NK-92 (cell line): Measurements from ENCODE around the gene NDUFA5.
A peak's percentile ranks its signal among the peaks of the same experiment; 100 is the strongest.
"Not testable (repeated sequence)": the region's sequence is repeated elsewhere in the genome, so short reads cannot be mapped to it uniquely, and the experiment has no call there.

Experiments
- DNase-seq: peaks from one replicate; lab custom pipeline; 2025; ENCODE audit not compliant: unreplicated experiment; lab: John Stamatoyannopoulos, UW

Gene NDUFA5

DNA sequence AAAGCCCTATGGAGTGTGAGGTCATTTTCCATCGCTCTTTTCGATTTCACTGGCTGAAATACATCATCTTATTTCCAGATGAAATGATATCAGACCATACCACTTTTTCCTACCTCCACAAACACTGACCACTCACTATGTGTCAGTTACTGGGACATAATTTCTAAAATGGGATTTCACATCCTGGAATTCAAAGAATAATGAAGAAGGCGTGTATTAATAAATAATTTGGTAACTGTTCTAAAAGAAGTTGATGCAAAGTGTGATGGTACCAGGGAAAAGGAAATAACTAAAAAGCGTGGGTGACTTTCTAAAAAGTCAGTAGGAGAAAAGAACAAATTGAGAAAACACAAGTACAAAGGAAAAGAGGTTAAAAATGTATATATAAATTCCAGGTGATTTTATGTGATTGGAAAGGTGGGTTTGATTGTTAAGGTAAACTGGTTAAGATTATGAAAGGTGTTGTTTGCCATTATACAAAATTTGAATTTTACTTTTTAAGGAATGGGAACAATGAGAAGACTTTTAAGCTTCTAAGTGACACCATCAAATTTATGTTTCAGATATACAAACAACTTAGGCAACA is 764 bp upstream of the NDUFA5 start:
- no peak for DNase-seq

DNA sequence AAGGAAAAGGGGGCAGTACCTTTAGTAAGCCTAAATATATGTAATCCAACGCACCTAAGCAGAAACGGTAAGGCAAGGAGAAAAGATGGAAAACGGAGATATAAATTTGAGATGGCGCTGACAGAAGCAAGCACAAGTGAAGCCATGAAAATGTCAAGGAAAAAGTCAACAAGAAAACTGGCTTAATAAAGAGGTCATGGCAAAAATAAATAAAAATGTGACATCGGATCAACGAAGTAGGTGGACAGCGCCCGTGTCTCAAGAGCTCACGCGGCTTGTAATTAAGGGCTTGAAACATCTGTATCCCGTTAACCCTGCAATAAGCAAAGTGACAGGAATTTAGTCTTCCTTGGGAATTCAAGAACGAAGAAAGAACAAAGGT is 611 bp downstream of the NDUFA5 start:
- DNase-seq: no peak

DNA sequence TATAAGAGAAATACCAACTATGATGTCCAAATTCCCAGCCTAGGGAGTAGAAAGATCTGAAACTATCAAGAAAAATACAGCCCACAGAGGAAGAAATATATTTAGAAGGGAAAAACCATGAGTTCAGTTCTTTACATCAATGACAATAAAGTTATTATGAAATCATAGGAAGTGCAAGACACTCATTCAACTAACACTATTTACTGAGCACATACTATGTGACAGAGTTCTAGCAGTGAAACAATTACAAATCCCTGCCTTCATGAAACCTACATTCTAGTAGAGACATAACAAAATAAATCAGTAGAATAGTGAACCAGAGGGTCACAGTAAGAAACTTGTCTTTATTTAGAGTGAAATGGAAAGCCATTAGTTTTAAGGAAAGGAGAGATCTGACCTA is 2.1 kb downstream of the NDUFA5 start:
- DNase-seq: no peak

DNA sequence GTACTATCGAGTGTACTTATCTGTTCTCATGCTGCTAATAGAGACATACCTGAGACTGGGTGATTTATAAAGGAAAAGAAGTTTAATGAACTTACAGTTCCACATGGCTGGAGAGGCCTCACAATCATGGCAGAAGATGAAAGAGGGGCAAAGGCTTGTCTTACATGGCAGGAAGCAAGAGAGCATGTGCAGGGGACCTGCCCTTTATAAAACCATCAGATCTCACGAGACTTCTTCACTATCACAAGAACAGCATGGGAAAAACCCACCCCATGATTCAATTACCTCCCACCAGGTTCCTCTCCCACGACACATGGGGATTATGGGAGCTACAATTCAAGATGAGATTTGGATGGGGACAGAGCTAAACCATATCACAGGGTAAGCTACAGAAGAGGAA is 4.5 kb downstream of the NDUFA5 start:
- no peak for DNase-seq

DNA sequence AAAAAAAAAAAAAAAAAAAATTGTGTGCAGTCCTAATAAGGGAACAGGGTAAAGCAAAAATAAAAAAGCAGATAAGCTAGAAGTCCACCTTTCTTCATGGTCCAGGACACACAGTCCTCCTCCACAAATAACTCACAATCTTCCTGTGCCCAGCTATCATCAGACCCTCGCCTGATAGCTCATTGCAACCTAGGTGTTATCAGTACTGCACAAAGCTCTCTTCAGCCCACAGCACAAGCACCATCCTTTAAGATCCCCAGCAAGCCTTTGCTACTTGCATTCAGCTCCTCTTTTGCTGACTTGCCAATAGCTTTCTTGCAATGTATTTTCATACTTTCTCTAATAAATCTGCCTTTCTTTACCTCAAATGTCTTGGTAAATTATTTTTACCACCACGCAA is 5.0 kb downstream of the NDUFA5 start:
- no peak for DNase-seq

DNA sequence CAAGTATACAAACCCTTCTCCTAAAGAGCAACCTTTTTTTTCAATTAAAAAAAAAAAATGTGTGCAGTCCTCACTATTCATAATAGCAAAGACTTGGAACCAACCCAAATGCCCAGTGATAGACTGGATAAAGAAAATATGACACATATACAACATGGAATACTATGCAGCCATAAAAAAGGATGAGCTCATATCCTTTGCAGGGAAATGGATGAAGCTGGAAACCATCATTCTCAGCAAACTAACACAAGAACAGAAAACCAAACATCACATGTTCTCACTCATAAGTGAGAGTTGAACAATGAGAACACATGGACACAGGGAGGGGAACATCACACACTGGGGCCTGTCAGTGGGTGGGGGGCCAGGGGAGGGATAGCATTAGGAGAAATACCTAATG is 5.5 kb downstream of the NDUFA5 start:
- not testable (repeated sequence) for DNase-seq

DNA sequence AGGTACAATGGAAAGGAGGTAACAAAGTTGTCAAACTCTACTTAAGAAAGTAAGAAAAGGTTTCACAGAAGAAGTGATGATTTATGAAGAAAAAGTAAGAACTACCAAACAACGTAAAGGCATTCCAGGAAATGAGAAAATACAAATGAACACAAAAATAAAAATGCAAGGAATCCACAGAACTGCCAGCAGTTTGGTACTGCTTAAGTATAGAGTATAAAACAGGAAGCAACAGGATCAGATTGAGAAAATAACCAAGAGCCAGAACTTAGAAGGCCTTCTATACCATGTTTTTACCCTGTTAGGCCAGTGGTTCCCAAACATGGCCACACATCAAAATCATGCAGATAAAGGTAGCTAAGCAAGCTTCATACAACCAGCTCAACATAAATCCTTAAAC is 9.2 kb downstream of the NDUFA5 start:
- no peak for DNase-seq

DNA sequence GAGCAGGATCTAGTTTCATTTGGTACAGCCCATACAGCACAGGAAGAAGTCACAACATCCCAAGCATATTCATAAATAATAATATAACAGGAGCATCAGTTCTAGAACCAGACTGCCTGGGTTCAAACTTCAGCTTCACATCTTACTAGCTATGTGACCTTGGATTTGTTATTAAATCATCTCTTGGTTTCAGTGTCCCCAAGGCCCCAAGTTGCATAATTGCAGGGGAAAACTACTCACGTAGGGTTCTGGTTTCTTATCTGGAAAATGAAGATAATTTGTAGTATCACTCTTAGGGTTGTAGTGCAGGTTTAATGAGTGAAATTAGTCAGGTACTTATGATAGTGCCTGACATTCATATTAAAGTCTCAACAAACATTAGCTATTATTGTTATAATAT is 17.7 kb downstream of the NDUFA5 start:
- no peak for DNase-seq

DNA sequence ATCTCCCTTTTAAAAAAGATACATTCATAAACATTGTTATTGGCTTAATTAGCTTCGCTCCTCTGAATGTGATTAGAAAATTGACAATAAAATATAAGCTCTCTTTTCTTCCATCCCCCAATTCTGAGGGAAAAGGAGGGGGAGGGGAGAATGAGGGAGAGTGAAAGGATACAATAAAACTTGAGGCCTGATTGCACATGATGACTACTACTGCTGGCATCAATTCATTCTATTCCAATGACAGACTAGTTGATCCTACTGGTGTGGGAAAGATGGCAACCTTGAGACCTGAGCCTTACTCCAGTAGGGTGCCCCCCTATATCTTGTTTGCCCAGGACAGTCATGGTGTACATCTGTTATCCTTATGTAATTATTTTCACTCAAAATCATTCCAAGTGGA is 18.7 kb downstream of the NDUFA5 start:
- DNase-seq: no peak

DNA sequence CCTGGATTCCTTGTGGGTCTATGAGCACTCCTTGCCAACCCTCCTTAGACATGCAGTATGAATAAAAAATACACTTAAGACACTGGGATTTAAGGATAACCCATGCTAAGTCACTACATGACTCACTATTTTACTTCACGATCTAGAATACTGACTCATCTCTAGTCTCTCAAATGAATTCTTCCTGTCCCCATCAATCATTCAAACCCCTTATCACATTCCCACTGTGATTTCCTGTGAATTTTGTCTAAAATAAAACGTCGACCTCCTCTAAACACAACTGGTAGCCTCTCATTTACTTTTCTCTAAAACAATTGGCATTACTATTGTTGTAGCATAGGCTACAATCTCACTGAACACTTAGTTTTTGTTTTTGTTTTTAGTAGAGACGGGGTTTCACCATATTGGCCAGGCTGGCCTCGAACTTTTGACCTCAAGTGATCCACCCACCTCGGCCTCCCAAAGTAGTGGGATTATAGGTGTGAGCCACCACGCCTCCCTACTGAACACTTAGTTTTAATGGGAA is 19.4 kb downstream of the NDUFA5 start:
- no peak for DNase-seq

DNA sequence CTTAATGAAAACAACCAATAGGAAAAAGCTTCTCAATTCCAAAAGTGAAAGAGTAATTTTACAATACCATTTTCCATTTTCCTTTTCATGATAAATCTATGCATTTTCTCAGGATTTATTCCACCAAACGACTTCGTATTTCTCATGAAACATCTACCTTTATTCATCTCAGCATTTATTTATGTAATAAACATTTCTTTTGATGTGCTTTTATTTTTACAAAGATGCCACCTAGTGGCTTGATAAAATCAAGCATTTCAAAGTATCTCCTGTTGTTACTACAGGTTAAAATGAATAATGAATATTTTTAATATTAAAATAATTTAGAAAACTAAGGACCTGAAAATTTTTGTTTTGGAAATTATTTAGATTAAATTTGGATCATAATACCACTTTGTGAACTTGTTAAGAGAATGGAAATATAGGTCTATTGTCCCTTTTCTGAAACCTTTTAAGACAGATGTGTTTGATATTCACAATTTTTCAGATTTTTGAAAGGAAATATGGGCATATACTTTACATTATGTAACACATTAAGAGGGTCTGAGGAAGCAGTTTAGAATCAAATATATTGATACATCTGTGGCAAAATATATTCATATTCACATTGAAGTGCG is 20.5 kb downstream of the NDUFA5 start:
- no peak for DNase-seq

DNA sequence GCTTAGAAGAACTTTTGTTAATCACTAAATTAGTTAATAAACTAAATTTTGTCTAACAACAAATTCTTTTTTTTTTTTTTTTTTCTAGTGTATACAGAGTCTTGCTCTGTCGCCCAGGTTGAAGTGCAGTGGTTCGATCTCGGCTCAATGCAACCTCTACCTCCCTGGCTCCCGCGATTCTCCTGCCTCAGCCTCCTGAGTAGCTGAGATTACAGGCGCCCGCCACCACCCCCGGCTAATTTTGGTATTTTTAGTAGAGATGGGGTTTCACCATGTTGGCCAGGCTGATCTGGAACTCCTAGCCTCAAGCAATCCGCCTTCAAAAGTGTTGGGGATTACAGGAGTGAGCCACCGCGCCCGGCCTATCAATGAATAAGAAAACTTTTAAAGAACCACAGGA is 22.1 kb downstream of the NDUFA5 start:
- no peak for DNase-seq

DNA sequence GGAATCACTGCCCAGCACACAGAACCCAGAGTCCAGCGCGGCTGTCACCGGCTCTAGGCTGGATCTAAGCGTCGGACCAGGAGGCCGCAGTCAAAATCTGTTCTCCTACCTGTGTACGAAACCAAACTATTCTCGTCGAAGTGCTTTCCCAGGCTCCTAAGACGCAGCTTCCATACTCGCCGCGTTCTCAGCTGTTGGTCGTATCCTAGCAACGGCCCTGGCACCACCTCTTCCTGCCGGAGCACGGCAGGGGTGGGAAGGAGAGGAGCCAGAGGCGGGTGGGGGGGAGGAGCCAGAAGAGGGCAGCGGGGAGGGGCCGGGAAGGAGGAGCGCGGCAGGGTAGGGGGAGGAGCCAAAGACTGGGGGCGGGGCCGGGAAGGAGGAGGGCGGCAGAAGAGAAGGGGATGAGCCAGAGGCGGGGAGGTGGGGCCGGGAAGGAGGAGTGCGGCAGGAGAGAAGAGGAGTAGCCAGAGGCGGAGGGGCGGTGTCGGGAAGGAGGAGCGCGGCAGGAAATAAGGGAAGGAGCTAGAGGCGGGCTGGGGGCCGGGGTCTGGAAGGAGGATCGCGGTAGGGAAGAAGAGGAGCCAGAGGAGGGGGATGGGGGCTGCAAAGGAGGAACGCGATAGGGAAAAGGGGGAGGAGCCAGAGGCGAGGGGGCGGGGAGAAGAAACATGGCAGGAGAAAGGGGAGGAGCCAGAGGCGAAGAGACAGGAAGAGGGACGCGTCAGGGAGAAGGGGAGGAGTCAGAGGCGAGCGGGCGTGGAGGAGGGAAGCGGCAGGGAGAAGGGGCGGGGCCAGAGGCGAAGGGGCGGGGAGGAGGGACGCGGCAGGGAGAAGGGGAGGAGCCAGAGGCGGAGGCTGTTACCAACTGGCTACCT is 23.0 kb downstream of the NDUFA5 start, which contains the start of gene IQUB:
TSS of gene IQUB (minus strand) at position 213 of the 878 bp plus-strand sequence. CDS start 22,255 bp downstream, outside the sequence.
- DNase-seq: peak; percentile 66

DNA sequence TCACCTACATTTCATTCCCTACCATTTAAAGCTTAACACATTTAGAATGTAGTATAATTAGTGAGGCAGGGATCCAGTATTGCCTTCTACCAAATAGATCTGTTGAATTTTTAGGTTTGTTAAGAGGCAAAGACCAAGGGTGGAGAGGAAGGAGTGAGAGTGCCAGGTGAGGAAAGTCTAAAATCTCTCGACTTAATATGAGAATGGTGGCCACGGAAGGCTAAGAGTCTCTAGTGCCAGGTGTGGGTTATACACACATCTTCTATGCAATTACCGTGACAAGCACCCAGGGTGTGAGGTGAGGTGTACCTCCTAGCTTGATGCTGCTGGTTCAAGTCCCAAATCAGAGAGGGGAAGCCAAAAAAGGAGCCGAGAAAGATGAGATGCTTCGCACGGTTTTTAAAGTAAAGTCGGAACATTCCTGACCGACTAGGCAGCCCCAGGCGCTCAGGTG is 23.7 kb downstream of the NDUFA5 start:
- no peak for DNase-seq

DNA sequence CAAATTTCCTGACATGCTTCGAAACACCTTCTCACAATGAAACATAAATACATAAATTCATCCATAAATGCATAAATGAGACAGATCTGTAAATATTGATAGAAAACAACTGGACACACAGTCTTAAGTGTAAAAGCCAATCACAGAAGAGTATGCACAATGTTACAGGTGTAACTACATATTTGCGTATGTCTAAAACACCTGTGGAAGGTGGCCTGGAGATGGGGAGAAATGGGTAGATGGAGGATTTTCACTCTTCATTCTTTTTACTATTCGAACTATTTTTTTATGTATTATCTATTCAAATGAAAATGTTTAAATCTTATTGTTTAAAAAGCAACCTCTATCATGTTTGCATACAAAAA is 24.1 kb downstream of the NDUFA5 start:
- no peak for DNase-seq

DNA sequence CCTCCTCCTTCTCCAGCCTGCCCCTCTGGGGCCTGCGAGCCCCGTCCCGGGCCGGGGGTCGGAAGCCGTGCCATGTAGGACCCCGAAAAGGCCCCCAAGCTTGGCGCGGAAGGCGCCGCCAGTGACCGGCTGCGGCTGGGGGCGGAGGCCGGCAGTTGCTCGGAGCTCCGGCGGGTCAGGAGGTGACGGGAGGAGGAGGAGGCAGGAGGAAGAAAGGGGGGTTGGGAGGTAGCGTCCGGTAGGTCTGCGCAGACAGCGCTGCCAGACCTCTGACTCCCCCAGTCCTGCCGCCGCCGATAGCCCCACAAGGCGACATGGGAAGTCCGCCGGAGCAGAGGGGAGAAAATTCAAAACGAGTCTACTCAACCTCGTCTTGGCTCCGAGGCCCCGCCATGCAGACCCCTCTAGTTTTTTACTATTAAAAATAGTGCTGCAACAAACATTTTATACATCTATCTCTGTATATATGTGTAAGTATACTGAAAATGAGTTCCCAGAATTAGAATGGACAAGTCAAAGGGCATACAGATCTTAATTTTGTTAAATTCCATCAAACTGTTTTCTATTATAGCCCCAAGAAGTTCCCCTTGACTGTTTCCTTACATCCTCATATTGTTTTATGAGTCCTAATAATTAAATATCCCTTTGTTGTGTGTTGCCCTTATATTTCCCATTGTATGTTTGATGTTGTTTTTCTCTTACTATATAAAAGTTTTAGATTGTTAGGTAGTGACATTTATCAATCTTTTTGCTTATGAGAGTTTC is 24.6 kb downstream of the NDUFA5 start:
- not testable (repeated sequence) for DNase-seq

DNA sequence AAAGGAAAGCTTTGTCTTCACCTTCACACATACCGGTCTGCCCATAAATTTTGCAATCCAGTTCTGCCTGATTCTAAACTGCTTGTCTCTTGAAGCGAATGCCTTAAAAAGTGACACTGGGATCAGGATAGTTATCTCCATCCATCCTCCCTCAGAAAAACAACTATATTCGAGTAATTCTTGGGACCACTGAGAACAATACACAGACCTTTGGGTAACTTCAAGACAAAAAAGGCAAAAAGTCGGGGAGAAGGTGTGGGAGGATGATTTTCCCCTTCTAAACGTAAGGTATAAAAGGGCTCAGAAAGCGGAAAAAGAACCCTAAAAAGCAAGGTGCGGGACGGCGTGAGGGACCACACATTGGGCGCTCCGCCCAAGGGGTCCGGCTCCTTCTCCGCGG is 25.3 kb downstream of the NDUFA5 start:
- DNase-seq: not testable (repeated sequence)

DNA sequence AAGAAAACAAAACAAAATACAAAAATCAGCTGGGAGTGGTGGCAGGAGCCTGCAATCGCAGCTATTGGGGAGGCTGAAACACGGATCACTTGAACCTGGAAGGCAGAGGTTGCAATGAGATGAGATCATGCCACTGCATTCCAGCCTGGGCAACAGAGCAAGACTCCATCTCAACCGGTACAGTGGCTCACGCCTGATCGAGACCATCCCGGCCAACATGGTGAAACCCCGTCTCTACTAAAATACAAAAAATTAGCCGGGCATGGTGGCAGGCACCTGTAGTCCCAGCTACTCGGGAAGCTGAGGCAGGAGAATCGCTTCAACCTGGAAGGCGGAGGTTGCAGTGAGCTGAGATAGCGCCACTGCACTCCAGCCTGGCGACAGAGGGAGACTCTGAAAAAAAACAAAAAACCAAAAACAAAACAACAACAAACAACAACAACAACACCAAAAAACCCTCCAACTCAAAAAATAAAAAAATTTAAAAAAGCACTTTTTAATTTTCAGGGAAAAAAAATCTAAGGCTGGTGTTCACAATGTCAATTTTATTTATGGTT is 27.5 kb downstream of the NDUFA5 start:
- DNase-seq: not testable (repeated sequence)

DNA sequence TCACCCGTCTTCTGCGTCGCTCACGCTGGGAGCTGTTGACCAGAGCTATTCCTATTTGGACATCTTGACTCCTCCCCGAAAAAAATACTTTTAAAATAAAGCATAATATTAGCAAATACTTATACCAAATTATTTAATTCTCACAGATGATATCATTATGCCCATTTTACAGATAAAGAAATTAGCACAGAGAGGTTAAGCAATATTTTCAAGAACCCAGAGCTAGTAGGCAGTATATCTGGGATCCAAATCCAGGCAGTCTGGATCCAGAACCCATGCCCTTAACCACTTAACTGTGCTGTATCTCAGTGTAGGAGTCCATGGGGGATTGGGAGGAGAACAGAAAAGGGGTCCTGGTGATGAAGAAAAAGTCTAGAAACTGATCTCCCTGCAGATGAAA is 29.4 kb downstream of the NDUFA5 start:
- DNase-seq: no peak

DNA sequence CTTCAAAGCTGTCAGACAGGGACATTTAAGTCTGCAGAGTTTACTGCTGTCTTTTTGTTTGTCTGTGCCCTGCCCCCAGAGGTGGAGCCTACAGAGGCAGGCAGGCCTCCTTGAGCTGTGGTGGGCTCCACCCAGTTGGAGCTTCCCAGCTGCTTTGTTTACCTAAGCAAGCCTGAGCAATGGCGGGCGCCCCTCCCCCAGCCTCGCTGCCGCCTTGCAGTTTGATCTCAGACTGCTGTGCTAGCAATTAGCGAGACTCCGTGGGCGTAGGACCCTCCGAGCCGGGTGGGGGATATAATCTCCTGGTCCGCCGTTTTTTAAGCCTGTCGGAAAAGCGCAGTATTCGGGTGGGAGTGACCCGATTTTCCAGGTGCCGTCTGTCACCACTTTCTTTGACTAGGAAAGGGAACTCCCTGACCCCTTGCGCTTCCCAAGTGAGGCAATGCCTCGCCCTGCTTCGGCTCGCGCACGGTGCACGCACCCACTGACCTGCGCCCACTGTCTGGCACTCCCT is 29.8 kb downstream of the NDUFA5 start:
- DNase-seq: not testable (repeated sequence)

DNA sequence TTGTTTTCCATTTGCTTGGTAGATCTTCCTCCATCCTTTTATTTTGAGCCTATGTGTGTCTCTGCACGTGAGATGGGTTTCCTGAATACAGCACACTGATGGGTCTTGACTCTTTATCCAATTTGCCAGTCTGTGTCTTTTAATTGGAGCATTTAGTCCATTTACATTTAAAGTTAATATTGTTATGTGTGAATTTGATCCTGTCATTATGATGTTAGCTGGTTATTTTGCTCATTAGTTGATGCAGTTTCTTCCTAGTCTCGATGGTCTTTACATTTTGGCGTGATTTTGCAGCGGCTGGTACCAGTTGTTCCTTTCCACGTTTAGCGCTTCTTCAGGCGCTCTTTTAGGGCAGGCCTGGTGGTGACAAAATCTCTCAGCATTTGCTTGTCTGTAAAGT is 31.1 kb downstream of the NDUFA5 start:
- DNase-seq: not testable (repeated sequence)
